Breast epithelium (tissue), 4 donors: Measurements from ENCODE around the gene A4GALT. TPM values are rescaled to one million over a fixed set of nuclear protein-coding genes. Genes with fewer than 3 reads are reported as not detected.

Experiments used
- DNase-seq, 2 donors: peaks; one replicate each; pipeline ENCODE4 v3.0.0-alpha.2; 2019; ENCODE audit warnings: low spot score in 2 of 2
- H3K27ac ChIP-seq, 2 donors: fragments of 200-600 bp; sonication (generic) in 1 of 2; one replicate each; pipeline ENCODE4 v1.5.1; 2016 to 2019; ENCODE audit warnings: mild to moderate bottlenecking in 1 of 2
- H3K27me3 ChIP-seq, 2 donors: fragments of 200-600 bp; sonication (generic) in 1 of 2; one replicate each; pipeline versions ENCODE4 v1.5.1 to v1.6.0; 2017 to 2019; ENCODE audit warnings: control low read depth in 1 of 2, mild to moderate bottlenecking in 1 of 2
- H3K36me3 ChIP-seq: fragments of 200-600 bp; one replicate; pipeline ENCODE4 v1.5.1; 2019
- H3K4me1 ChIP-seq, 2 donors: fragments of 200-600 bp; sonication (generic); one replicate each; pipeline ENCODE4 v1.5.1; 2016 to 2019; ENCODE audit warnings: control low read depth in 1 of 2
- H3K4me3 ChIP-seq, 3 donors: fragments of 200-600 bp; sonication (generic); 1 replicate in 2 of 3; 2 replicates in 1 of 3; pipeline ENCODE4 v1.5.1; 2016 to 2019; ENCODE audit warnings: mild to moderate bottlenecking in 3 of 3, moderate library complexity in 2 of 3
- H3K9me3 ChIP-seq, 2 donors: fragments of 200-600 bp; sonication (generic) in 1 of 2; one replicate each; pipeline ENCODE4 v1.5.1; 2016 to 2019; ENCODE audit warnings: control low read depth in 1 of 2
- POLR2A ChIP-seq: fragments of 450-650 bp; IDR thresholded peaks from one replicate; pipeline ENCODE4 v1.6.1; 2016; ENCODE audit warnings: antibody characterized with exemption, mild to moderate bottlenecking, moderate library complexity
- POLR2AphosphoS5 ChIP-seq, 3 donors: sonication (generic); formaldehyde crosslinking; IDR thresholded peaks; one replicate each; pipeline ENCODE4 v1.6.1; 2017; ENCODE audit warnings: antibody characterized with exemption in 3 of 3
- intact Hi-C: fragments of 100-400 bp; cut with DNase I; formaldehyde crosslinking; loops from one replicate; pipeline ENCODE4 v1.15.1; 2023; ENCODE audit warnings: low total_unique reads
- total RNA-seq, 3 donors: library from RNA; depleted of rRNA; stranded (reverse); fragments of >200 nt; gene quantifications; one replicate each; pipeline ENCODE4 v1.1.0, GENCODE V29; 2016
- TF ChIP-seq, protein P1 (sequence below), 3 donors: fragments of 450-650 bp; IDR thresholded peaks; one replicate each; pipeline ENCODE4 v1.5.1; 2016 to 2017; ENCODE audit warnings: antibody characterized with exemption in 3 of 3, mild to moderate bottlenecking in 3 of 3, moderate library complexity in 3 of 3

Gene A4GALT
- total RNA-seq, 3 donors from 2014 or later: 6.6 to 32.8 (median 22.9) TPM

DNA sequence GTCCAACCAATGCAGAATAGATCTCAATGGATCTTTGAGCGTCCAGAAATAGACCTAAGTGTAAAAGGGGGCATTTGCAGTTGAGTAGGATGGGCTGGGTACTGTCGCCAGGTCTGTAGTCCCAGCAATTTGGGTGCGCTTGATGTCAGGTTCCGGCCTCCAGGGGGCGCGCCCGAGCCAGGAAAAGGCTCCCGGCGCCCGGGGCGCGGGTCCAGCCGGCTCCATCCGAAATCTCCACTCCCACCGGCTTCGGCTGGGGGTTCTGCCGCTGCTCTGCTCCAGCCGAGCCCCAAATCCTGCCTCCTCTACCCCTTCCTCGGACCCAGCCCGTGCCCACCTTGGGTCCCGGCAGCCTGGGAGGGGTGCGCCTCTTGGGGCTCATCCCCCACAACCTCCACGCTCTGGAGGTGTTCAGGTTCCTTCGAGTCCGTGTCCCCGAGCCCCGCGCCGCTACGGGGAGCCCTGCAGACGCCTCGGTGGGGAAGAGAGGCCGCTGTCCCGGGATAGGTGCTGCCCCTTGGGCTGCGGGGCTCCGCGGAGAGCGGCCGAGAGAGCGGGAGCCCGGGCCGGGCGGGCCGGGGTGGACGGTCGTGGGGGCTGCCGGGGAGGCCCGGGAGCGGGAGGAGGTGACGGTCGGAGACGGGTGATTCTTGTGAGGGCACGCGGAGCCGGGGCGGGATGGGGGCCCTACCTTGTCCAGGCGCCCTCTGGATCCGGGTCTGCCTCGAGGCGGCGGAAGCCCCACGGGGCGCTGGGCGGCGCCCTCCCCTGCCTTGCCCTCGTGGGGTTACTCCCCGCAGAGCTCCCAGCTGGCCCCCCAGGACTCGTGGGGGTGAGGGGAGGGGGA lies 58.5 kb downstream of the A4GALT start:
- TF ChIP-seq POLR2A: no peak
- TF ChIP-seq, protein P1, sequence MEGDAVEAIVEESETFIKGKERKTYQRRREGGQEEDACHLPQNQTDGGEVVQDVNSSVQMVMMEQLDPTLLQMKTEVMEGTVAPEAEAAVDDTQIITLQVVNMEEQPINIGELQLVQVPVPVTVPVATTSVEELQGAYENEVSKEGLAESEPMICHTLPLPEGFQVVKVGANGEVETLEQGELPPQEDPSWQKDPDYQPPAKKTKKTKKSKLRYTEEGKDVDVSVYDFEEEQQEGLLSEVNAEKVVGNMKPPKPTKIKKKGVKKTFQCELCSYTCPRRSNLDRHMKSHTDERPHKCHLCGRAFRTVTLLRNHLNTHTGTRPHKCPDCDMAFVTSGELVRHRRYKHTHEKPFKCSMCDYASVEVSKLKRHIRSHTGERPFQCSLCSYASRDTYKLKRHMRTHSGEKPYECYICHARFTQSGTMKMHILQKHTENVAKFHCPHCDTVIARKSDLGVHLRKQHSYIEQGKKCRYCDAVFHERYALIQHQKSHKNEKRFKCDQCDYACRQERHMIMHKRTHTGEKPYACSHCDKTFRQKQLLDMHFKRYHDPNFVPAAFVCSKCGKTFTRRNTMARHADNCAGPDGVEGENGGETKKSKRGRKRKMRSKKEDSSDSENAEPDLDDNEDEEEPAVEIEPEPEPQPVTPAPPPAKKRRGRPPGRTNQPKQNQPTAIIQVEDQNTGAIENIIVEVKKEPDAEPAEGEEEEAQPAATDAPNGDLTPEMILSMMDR (IDR thresholded peaks at IDR 0.05): peak; percentile 84 to 92 (median 91)
- intact Hi-C loops: no loop called here
- Histone ChIP-seq H3K36me3 (no peaks in the 10 kb centered on the region), H3K27me3 (no peaks in the 10 kb centered on the region), H3K4me3 (peak overlapping the region; percentile 37 to 67 (median 49)), H3K27ac (peak overlapping the region; percentile 9 to 48), H3K4me1 (peaks cover 3 to 7% of the 10 kb centered on the region in 2 donors), H3K9me3 (no peaks in the 10 kb centered on the region)
- DNase-seq: peak; percentile 64 to 82

- no peaks in the 10 kb centered on the region for H3K27me3 ChIP-seq
These were observed 64.1 kb downstream of the A4GALT start for GRCh38 chr22:42656578-42656977.

DNA sequence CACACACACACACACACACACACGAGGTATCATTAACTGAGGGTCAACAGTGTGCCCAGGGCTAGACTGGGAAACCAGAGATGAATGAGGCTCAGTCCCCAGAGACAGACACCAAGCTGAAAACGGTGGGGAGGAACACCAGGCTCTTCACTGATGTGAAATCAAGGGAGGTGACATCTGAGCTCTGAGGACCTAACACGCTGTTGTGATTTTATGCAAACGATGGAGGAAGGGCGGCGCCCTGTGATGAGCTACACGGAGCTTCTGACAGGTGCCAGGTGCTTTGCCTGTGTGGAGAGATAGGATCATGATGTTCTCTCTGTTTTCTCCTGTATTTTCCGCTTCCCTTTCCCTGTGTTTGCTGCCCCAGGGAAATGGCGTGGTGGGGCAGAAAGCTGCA lies 65.0 kb downstream of the A4GALT start:
- no peak for TF ChIP-seq POLR2A
- TF ChIP-seq, protein P1 (IDR thresholded peaks at IDR 0.05): no peak
- TF ChIP-seq POLR2AphosphoS5 (IDR thresholded peaks at IDR 0.05): no peak
- no peak overlapping the region for H3K4me3 ChIP-seq

More at GRCh38 chr22:42656578-42656977, 64.1 kb downstream of the A4GALT start:
- H3K9me3 ChIP-seq: no peaks in the 10 kb centered on the region
- TF ChIP-seq POLR2AphosphoS5 (IDR thresholded peaks at IDR 0.05): no peak
- H3K36me3 ChIP-seq: no peaks in the 10 kb centered on the region
- H3K4me3 ChIP-seq: no peak overlapping the region
- no peak for DNase-seq
- H3K27ac ChIP-seq: no peak overlapping the region
- no peaks in the 10 kb centered on the region for H3K4me1 ChIP-seq
- intact Hi-C loops: no loop called here

GRCh38 chr22:42654436-42655073 lies 66.1 kb downstream of the A4GALT start:
- intact Hi-C loops: loop anchor here (5.0 kb wide), 1 partner anchor 43 kb away; no protein-coding TSS in a partner anchor

More for the DNA sequence above, 65.0 kb downstream of the A4GALT start:
- Histone ChIP-seq H3K9me3 (no peaks in the 10 kb centered on the region), H3K27ac (no peak overlapping the region), H3K27me3 (no peaks in the 10 kb centered on the region), H3K4me1 (no peaks in the 10 kb centered on the region), H3K36me3 (no peaks in the 10 kb centered on the region)
- DNase-seq: no peak
- intact Hi-C loops: no loop called here

DNA sequence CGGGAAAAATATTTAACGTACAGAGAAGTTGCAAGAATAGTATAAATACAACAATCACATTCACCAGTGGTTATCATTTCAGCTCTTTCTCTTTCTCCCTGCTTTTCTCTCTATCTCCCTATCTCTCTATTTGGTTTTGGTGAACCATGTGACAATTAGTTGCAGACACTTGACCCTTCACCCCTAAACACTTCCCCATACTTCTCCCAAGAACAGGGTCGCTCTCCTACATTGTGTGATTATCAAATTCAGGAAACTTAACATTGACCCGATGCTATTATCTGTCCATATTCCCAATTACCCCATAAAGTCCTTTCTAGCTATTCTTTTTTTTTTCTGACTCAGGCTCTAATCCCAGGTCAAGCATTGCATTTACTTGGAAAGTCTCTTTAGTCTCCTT lies 66.7 kb downstream of the A4GALT start:
- H3K4me1 ChIP-seq: no peaks in the 10 kb centered on the region
- H3K9me3 ChIP-seq: no peaks in the 10 kb centered on the region
- no peaks in the 10 kb centered on the region for H3K36me3 ChIP-seq
- TF ChIP-seq, protein P1 (IDR thresholded peaks at IDR 0.05): no peak
- no peak overlapping the region for H3K4me3 ChIP-seq
- H3K27ac ChIP-seq: no peak overlapping the region
- no peak for DNase-seq
- no peaks in the 10 kb centered on the region for H3K27me3 ChIP-seq
- intact Hi-C loops: loop anchor here (5.0 kb wide), 1 partner anchor 43 kb away; no protein-coding TSS in a partner anchor

More at GRCh38 chr22:42654436-42655073, 66.1 kb downstream of the A4GALT start:
- TF ChIP-seq POLR2A (no peak), POLR2AphosphoS5 (IDR thresholded peaks at IDR 0.05) (no peak)
- TF ChIP-seq, protein P1 (IDR thresholded peaks at IDR 0.05): no peak
- no peaks in the 10 kb centered on the region for H3K4me1 ChIP-seq
- no peak overlapping the region for H3K4me3 ChIP-seq
- no peaks in the 10 kb centered on the region for H3K36me3 ChIP-seq
- H3K27me3 ChIP-seq: no peaks in the 10 kb centered on the region
- DNase-seq: no peak
- H3K9me3 ChIP-seq: no peaks in the 10 kb centered on the region
- H3K27ac ChIP-seq: no peak overlapping the region
